ENCODE data around the gene RSPH3. TPM values are rescaled to one million over a fixed set of nuclear protein-coding genes. Genes with fewer than 3 reads are reported as not detected.
A peak's percentile ranks its signal among the peaks of the same experiment; 100 is the strongest.
"Not testable (repeated sequence)": the region's sequence is repeated elsewhere in the genome, so short reads cannot be mapped to it uniquely, and the experiment has no call there.

The RSPH3 gene
- total RNA-seq, 5 donors from 2014 or later (not counting 1 experiment from before 2014, with no cell fraction given) = 1.5 to 2.6 (median 2.1) TPM

GRCh38 chr6:158999154-158999665, 792 bp downstream of the RSPH3 start:
- ATAC-seq (replicated peaks in 1 of 4) (peak in 3 of 4 experiments; percentile 30 to 40 (median 31)), DNase-seq (peak in 1 of 35 experiments; percentile 6)
- Mint-ChIP-seq H3K4me3 (peak overlapping the region; percentile 95 to 98 (median 98)), H3K4me1 (peaks cover 27 to 39% (median 31%) of the 10 kb centered on the region in 3 donors), H3K36me3 (peaks cover 7% of the 10 kb centered on the region), H3K27ac (peak overlapping the region; percentile 89 to 91), H3K27me3 (no peaks in the 10 kb centered on the region), H3K9me3 (no peaks in the 10 kb centered on the region)
- Histone ChIP-seq H3K27ac (ENCODE audit: low read length) (peak overlapping the region; percentile 66), H3K27me3 (replicated peaks in 1 of 2; ENCODE audit: control insufficient read depth in 2 of 2, extremely low read depth in 1 of 2, insufficient read depth in 2 of 2, low read length in 1 of 2) (no peaks in the 10 kb centered on the region), H3K36me3 (ENCODE audit: control insufficient read depth in 2 of 2, extremely low read depth in 1 of 2, insufficient read depth in 1 of 2, low read length in 1 of 2) (no peaks in the 10 kb centered on the region), H3K4me1 (ENCODE audit: control insufficient read depth in 1 of 2, extremely low read depth in 1 of 2, insufficient read depth in 2 of 2, low read length in 2 of 2) (peaks cover 13 to 16% of the 10 kb centered on the region in 2 experiments), H3K9me3 (no peaks in the 10 kb centered on the region), H3K4me3 (ENCODE audit: control insufficient read depth in 1 of 2, extremely low read depth in 1 of 2, low read length in 1 of 2) (peak overlapping the region; percentile 93)
- ChIA-PET POLR2A (interaction anchor here (0.6 to 0.7 kb wide), 3 partner anchors 245 to 359 kb away, joined by 3 to 4 read pairs (median 3); no protein-coding TSS in a partner anchor), CTCF (interaction anchor here in 1 of 2 donors (0.6 to 2.4 kb wide), 7 partner anchors 10 to 119 kb away, joined by 3 to 19 read pairs (median 4); no protein-coding TSS in a partner anchor)
- 1% methylated on average over 22 of the region's 24 CpGs for WGBS (ENCODE audit: insufficient coverage)

- DNase-seq = no peak
- 89% methylated on average over 2 of the region's 2 CpGs for WGBS (ENCODE audit: insufficient coverage)
Observed at GRCh38 chr6:158996856-158997255, 3.1 kb downstream of the RSPH3 start.

GRCh38 chr6:158993639-158994038, 6.4 kb downstream of the RSPH3 start:
- H3K36me3 ChIP-seq (ENCODE audit: control insufficient read depth in 2 of 2, extremely low read depth in 1 of 2, insufficient read depth in 1 of 2, low read length in 1 of 2) = no peaks in the 10 kb centered on the region
- POLR2A ChIA-PET = interaction anchor here (0.6 to 0.7 kb wide), 3 partner anchors 14 to 349 kb away, joined by 4 to 7 read pairs (median 4); no protein-coding TSS in a partner anchor
- CTCF ChIA-PET = interaction anchor here (0.6 to 1.4 kb wide), 5 partner anchors 13 to 546 kb away, joined by 3 to 6 read pairs (median 3); partner anchors contain the start of gene TAGAP (in 1 of the 2)
- H3K9me3 ChIP-seq = no peaks in the 10 kb centered on the region
- peaks cover 0 to 20% (median 19%) of the 10 kb centered on the region in 3 donors for H3K4me1 Mint-ChIP-seq
- H3K4me3 Mint-ChIP-seq = no peak overlapping the region
- no peak for ATAC-seq (replicated peaks in 1 of 4)
- peaks cover 4% of the 10 kb centered on the region for H3K36me3 Mint-ChIP-seq
- no CpG with 5 or more reads among the region's 3 CpGs for WGBS (ENCODE audit: insufficient coverage)
- no peaks in the 10 kb centered on the region for H3K27me3 ChIP-seq (replicated peaks in 1 of 2; ENCODE audit: control insufficient read depth in 2 of 2, extremely low read depth in 1 of 2, insufficient read depth in 2 of 2, low read length in 1 of 2)
- no peak overlapping the region for H3K27ac Mint-ChIP-seq
- peaks cover 0 to 6% (median 2%) of the 10 kb centered on the region in 3 donors for H3K9me3 Mint-ChIP-seq
- no peak for DNase-seq
- no peak overlapping the region for H3K4me3 ChIP-seq (ENCODE audit: control insufficient read depth in 1 of 2, extremely low read depth in 1 of 2, low read length in 1 of 2)
- no peaks in the 10 kb centered on the region for H3K27me3 Mint-ChIP-seq
- no peak overlapping the region for H3K27ac ChIP-seq (ENCODE audit: low read length)
- H3K4me1 ChIP-seq (ENCODE audit: control insufficient read depth in 1 of 2, extremely low read depth in 1 of 2, insufficient read depth in 2 of 2, low read length in 2 of 2) = peaks cover 0 to 7% of the 10 kb centered on the region in 2 experiments

More at GRCh38 chr6:158996856-158997255, 3.1 kb downstream of the RSPH3 start:
- H3K4me3 ChIP-seq (ENCODE audit: control insufficient read depth in 1 of 2, extremely low read depth in 1 of 2, low read length in 1 of 2) = no peak overlapping the region
- peaks cover 21 to 34% (median 30%) of the 10 kb centered on the region in 3 donors for H3K4me1 Mint-ChIP-seq
- H3K9me3 ChIP-seq = no peaks in the 10 kb centered on the region
- H3K27me3 Mint-ChIP-seq = no peaks in the 10 kb centered on the region
- H3K27ac Mint-ChIP-seq = no peak overlapping the region
- H3K36me3 ChIP-seq (ENCODE audit: control insufficient read depth in 2 of 2, extremely low read depth in 1 of 2, insufficient read depth in 1 of 2, low read length in 1 of 2) = no peaks in the 10 kb centered on the region
- no peaks in the 10 kb centered on the region for H3K9me3 Mint-ChIP-seq
- H3K4me3 Mint-ChIP-seq = no peak overlapping the region
- H3K27ac ChIP-seq (ENCODE audit: low read length) = no peak overlapping the region
- ATAC-seq (replicated peaks in 1 of 4) = no peak
- ChIA-PET CTCF (interaction anchor here in 1 of 2 donors (0.7 kb wide), 1 partner anchor 632 kb away, joined by 3 read pairs; no protein-coding TSS in a partner anchor), POLR2A (interaction anchor here in 1 of 2 donors (0.5 kb wide), 1 partner anchor 85 kb away, joined by 3 read pairs; no protein-coding TSS in a partner anchor)
- H3K27me3 ChIP-seq (replicated peaks in 1 of 2; ENCODE audit: control insufficient read depth in 2 of 2, extremely low read depth in 1 of 2, insufficient read depth in 2 of 2, low read length in 1 of 2) = no peaks in the 10 kb centered on the region
- H3K36me3 Mint-ChIP-seq = peaks cover 4% of the 10 kb centered on the region
- peaks cover 13 to 16% of the 10 kb centered on the region in 2 experiments for H3K4me1 ChIP-seq (ENCODE audit: control insufficient read depth in 1 of 2, extremely low read depth in 1 of 2, insufficient read depth in 2 of 2, low read length in 2 of 2)

DNA sequence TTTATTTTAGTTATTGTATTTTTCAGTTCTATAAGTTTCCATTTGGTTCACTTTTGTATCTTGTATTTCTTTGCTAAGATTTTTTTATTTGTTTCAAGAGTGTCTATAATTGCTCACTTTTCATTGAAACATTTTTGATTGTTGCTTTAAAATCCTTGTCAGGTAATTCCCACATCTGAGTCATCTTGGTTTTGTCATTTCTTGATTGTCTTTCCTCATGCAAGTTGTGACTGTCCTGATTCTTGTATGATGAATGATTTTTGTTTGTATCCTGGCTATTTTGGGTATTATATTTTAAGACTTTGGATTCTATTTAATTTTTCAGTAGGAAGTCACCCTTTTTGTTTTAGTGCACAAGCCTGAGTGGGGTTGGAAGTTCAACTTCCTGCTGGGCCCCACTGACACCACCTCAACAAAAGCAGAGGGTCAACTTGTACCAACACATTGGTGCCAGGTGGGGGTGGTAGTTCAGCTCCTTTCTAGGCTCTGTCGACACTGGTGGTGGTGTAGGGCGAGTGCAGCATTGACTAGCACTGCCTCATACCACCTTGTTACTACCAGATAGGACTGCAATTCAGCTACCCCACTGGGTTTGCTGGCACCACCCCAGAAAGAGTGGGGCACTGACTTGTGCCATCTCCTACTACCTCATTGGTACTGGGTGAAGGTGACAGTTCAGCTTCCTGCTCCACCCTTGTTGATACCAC, 8.8 kb downstream of the RSPH3 start:
- Histone ChIP-seq H3K27ac (ENCODE audit: low read length) (no peak overlapping the region), H3K9me3 (no peaks in the 10 kb centered on the region), H3K4me3 (ENCODE audit: control insufficient read depth in 1 of 2, extremely low read depth in 1 of 2, low read length in 1 of 2) (no peak overlapping the region), H3K36me3 (ENCODE audit: control insufficient read depth in 2 of 2, extremely low read depth in 1 of 2, insufficient read depth in 1 of 2, low read length in 1 of 2) (no peaks in the 10 kb centered on the region), H3K27me3 (replicated peaks in 1 of 2; ENCODE audit: control insufficient read depth in 2 of 2, extremely low read depth in 1 of 2, insufficient read depth in 2 of 2, low read length in 1 of 2) (no peaks in the 10 kb centered on the region), H3K4me1 (ENCODE audit: control insufficient read depth in 1 of 2, extremely low read depth in 1 of 2, insufficient read depth in 2 of 2, low read length in 2 of 2) (peaks cover 0 to 3% of the 10 kb centered on the region in 2 experiments)
- DNase-seq (no peak), ATAC-seq (replicated peaks in 1 of 4) (peak in 1 of 4 experiments; percentile 23)
- H3K27ac Mint-ChIP-seq = no peak overlapping the region
- WGBS (ENCODE audit: insufficient coverage) = no CpG with 5 or more reads among the region's 2 CpGs
- ChIA-PET POLR2A (no interaction called here), CTCF (interaction anchor here (1.3 to 1.7 kb wide), 2 partner anchors 18 to 143 kb away, joined by 3 read pairs; no protein-coding TSS in a partner anchor)
- peaks cover 15% of the 10 kb centered on the region for H3K36me3 Mint-ChIP-seq
- H3K4me3 Mint-ChIP-seq = no peak overlapping the region
- H3K9me3 Mint-ChIP-seq = peaks cover 6 to 19% (median 11%) of the 10 kb centered on the region in 3 donors
- peaks cover 0 to 19% (median 18%) of the 10 kb centered on the region in 3 donors for H3K4me1 Mint-ChIP-seq
- H3K27me3 Mint-ChIP-seq = no peaks in the 10 kb centered on the region

DNA sequence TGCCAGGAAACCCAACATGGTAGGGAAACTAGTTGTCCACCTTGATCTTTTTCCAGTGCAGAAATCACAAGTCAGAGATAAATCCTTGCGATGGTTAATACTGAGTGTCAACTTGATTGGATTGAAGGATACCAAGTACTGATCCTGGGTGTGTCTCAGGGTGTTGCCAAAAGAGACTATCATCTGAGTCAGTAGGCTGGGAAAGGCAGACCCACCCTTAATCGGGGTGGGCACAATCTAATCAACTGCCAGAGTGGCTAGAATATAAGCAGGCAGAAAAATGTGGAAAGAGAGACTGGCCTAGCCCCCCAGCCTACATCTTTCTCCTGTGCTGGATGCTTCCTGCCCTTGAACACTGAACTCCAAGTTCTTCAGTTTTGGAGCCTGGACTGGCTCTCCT, 10.3 kb downstream of the RSPH3 start:
- DNase-seq; H3K4me1 ChIP-seq (ENCODE audit: control insufficient read depth in 1 of 2, extremely low read depth in 1 of 2, insufficient read depth in 2 of 2, low read length in 2 of 2); ATAC-seq (replicated peaks in 1 of 4); H3K4me3 ChIP-seq (ENCODE audit: control insufficient read depth in 1 of 2, extremely low read depth in 1 of 2, low read length in 1 of 2); CTCF ChIA-PET; H3K4me1 Mint-ChIP-seq; H3K27ac ChIP-seq (ENCODE audit: low read length); H3K9me3 ChIP-seq; H3K27me3 Mint-ChIP-seq; H3K36me3 ChIP-seq (ENCODE audit: control insufficient read depth in 2 of 2, extremely low read depth in 1 of 2, insufficient read depth in 1 of 2, low read length in 1 of 2); POLR2A ChIA-PET; H3K27me3 ChIP-seq (replicated peaks in 1 of 2; ENCODE audit: control insufficient read depth in 2 of 2, extremely low read depth in 1 of 2, insufficient read depth in 2 of 2, low read length in 1 of 2); H3K27ac Mint-ChIP-seq; H3K4me3 Mint-ChIP-seq: not testable (repeated sequence)
- Mint-ChIP-seq H3K9me3 (peaks cover 6 to 19% (median 11%) of the 10 kb centered on the region in 3 donors), H3K36me3 (peaks cover 15% of the 10 kb centered on the region)
- WGBS (ENCODE audit: insufficient coverage) = 100% methylated on average over 1 of the region's 2 CpGs

DNA sequence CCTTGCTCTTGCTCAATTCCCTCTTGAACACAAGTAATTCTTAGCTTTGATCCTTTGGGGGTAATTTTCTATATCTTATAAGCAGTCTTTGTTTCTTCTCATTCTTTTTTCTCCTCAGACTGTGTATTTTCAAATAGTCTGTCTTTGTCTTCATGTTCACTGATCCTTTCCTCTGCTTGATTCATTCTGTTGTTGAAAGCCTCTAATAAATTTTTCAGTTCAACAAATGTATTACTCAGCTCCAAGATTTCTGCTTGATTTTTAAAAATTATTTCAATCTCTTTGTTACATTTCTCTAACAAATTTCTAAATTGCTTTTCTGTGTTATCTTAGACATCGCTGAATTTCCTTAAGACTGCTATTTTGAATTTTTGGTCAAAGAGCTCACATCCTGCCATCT, 11.5 kb downstream of the RSPH3 start:
- CTCF ChIA-PET = interaction anchor here in 1 of 2 donors (0.7 to 1.2 kb wide), 2 partner anchors 11 to 146 kb away, joined by 3 read pairs; partner anchors contain the start of gene RSPH3
- Histone ChIP-seq H3K4me1 (ENCODE audit: control insufficient read depth in 1 of 2, extremely low read depth in 1 of 2, insufficient read depth in 2 of 2, low read length in 2 of 2) (peaks cover 0 to 3% of the 10 kb centered on the region in 2 experiments), H3K27me3 (replicated peaks in 1 of 2; ENCODE audit: control insufficient read depth in 2 of 2, extremely low read depth in 1 of 2, insufficient read depth in 2 of 2, low read length in 1 of 2) (no peaks in the 10 kb centered on the region), H3K27ac (ENCODE audit: low read length) (no peak overlapping the region), H3K9me3 (no peaks in the 10 kb centered on the region), H3K36me3 (ENCODE audit: control insufficient read depth in 2 of 2, extremely low read depth in 1 of 2, insufficient read depth in 1 of 2, low read length in 1 of 2) (no peaks in the 10 kb centered on the region), H3K4me3 (ENCODE audit: control insufficient read depth in 1 of 2, extremely low read depth in 1 of 2, low read length in 1 of 2) (no peak overlapping the region)
- no peak overlapping the region for H3K27ac Mint-ChIP-seq
- no peak overlapping the region for H3K4me3 Mint-ChIP-seq
- H3K9me3 Mint-ChIP-seq = peaks cover 6 to 19% (median 11%) of the 10 kb centered on the region in 3 donors
- peaks cover 12% of the 10 kb centered on the region for H3K36me3 Mint-ChIP-seq
- POLR2A ChIA-PET = interaction anchor here in 1 of 2 donors (0.6 kb wide), 1 partner anchor 56 kb away, joined by 3 read pairs; the partner anchor contains the start of gene TAGAP
- DNase-seq (no peak), ATAC-seq (replicated peaks in 1 of 4) (no peak)
- 100% methylated on average over 1 of the region's 1 CpG for WGBS (ENCODE audit: insufficient coverage)
- peaks cover 0 to 8% (median 8%) of the 10 kb centered on the region in 3 donors for H3K4me1 Mint-ChIP-seq
- no peaks in the 10 kb centered on the region for H3K27me3 Mint-ChIP-seq
